CD4-positive, alpha-beta T cell (primary cell): Measurements from ENCODE around the gene GDA. TPM values are rescaled to one million over a fixed set of nuclear protein-coding genes. Genes with fewer than 3 reads are reported as not detected.
A peak's percentile ranks its signal among the peaks of the same experiment; 100 is the strongest.
"Not testable (repeated sequence)": the region's sequence is repeated elsewhere in the genome, so short reads cannot be mapped to it uniquely, and the experiment has no call there.

Source experiments
- ATAC-seq: fragments of 200-7000 bp; cut with Tn5 transposase; one replicate; pipeline ENCODE4 v1.10.0; 2022; ENCODE audit warnings: mild to moderate bottlenecking; ENCODE audit not compliant: poor library complexity
- CTCF ChIA-PET: fragments of 350-600 bp; sonication (Branson Sonifier 250); formaldehyde crosslinking; loops from one replicate; lab custom pipeline; 2021; ENCODE audit warnings: antibody characterized with exemption, inconsistent platforms; lab: Charles Lee
- POLR2A ChIA-PET: fragments of 350-600 bp; sonication (Branson Sonifier 250); formaldehyde crosslinking; loops from one replicate; lab custom pipeline; 2021; ENCODE audit warnings: antibody characterized with exemption, inconsistent platforms; lab: Charles Lee
- DNase-seq, 14 experiments: peaks; one replicate each; pipeline ENCODE4 v3.0.0-alpha.2; 2013 to 2020; ENCODE audit warnings: mixed read lengths in 2 of 14
- H3K27ac ChIP-seq, 2 donors: one replicate each; pipeline versions ENCODE4 v1.5.1 to v1.7.0; 2013; ENCODE audit warnings: low read length in 2 of 2, low read depth in 1 of 2, mild to moderate bottlenecking in 1 of 2
- H3K27me3 ChIP-seq, 2 experiments: 1 replicate in 1 of 2; 2 replicates in 1 of 2; pipeline versions ENCODE4 v1.6.1 to v1.7.0; 2013; ENCODE audit warnings: low read length in 2 of 2, control low read depth in 1 of 2, mild to moderate bottlenecking in 1 of 2, moderate library complexity in 1 of 2; ENCODE audit not compliant: insufficient read depth in 2 of 2, control insufficient read depth in 1 of 2
- H3K36me3 ChIP-seq: one replicate; pipeline ENCODE4 v1.6.1; 2013; ENCODE audit warnings: low read length, control low read depth; ENCODE audit not compliant: insufficient read depth
- H3K4me1 ChIP-seq: one replicate; pipeline ENCODE4 v1.6.1; 2013; ENCODE audit warnings: low read length, control low read depth; ENCODE audit not compliant: insufficient read depth
- H3K4me3 ChIP-seq: one replicate; pipeline ENCODE4 v1.5.1; 2013; ENCODE audit warnings: mild to moderate bottlenecking, low read length, moderate library complexity
- H3K9me3 ChIP-seq, 2 experiments: 1 replicate in 1 of 2; 2 replicates in 1 of 2; pipeline versions ENCODE4 v1.6.1 to v1.7.0; 2013; ENCODE audit warnings: low read length in 2 of 2, mild to moderate bottlenecking in 2 of 2, control low read depth in 1 of 2, moderate library complexity in 1 of 2; ENCODE audit not compliant: control insufficient read depth in 1 of 2, insufficient read depth in 1 of 2
- H3K27ac Mint-ChIP-seq: one replicate; pipeline ENCODE4 v1.8.0; 2020; ENCODE audit warnings: mixed read lengths
- H3K27me3 Mint-ChIP-seq: one replicate; pipeline ENCODE4 v1.8.0; 2021; ENCODE audit warnings: mixed read lengths
- H3K36me3 Mint-ChIP-seq: one replicate; pipeline ENCODE4 v1.8.0; 2021; ENCODE audit warnings: low read depth, mixed read lengths
- H3K4me1 Mint-ChIP-seq: one replicate; pipeline ENCODE4 v1.8.0; 2021; ENCODE audit warnings: low read depth, mixed read lengths
- H3K4me3 Mint-ChIP-seq: one replicate; pipeline ENCODE4 v1.8.0; 2020; ENCODE audit warnings: mild to moderate bottlenecking, mixed read lengths
- H3K9me3 Mint-ChIP-seq: one replicate; pipeline ENCODE4 v1.8.0; 2020; ENCODE audit warnings: mixed read lengths
- CTCF ChIP-seq: fragments of 200-600 bp; IDR thresholded peaks from one replicate; pipeline ENCODE4 v1.8.0; 2022; ENCODE audit warnings: antibody characterized with exemption, mild to moderate bottlenecking
- intact Hi-C, 2 experiments: fragments of 100-400 bp; cut with DNase I in 1 of 2; cut with micrococcal nuclease in 1 of 2; formaldehyde crosslinking; loops; one replicate each; pipeline versions ENCODE4 v1.15.1 to v1.9.0; 2023 to 2025; cut with DNase I, micrococcal nuclease
- total RNA-seq, 174 experiments: library from RNA in 2 of 174; stranded (reverse) in 2 of 174; gene quantifications; one replicate each; pipeline ENCODE4 v1.2.3 and lab custom pipeline; 2021 to 2026

GDA gene
- total RNA-seq, 2 experiments from 2014 or later, result not detected

- no peak for ATAC-seq
Observed at GRCh38 chr9:72290311-72290710, 141.1 kb downstream of the GDA start.

DNA sequence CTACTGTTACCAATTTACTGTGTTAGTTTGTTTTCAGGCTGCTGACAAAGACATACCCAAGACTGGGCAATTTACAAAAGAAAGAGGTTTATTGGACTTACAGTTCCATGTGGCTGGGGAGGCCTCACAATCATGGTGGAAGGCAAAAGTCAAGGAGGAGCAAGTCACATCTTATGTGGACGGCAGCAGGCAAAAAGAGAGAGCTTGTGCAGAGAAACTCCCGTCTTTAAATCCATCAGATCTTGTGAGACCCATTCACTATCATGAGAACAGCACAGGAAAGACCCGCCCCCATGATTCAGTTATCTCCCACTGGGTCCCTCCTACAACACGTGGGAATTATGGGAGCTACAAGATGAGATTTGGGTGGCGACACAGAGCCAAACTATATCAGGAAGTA lies 142.3 kb downstream of the GDA start:
- H3K36me3 Mint-ChIP-seq, H3K27ac ChIP-seq, H3K36me3 ChIP-seq, H3K9me3 ChIP-seq, H3K4me3 Mint-ChIP-seq, POLR2A ChIA-PET, intact Hi-C loops, H3K27ac Mint-ChIP-seq, H3K9me3 Mint-ChIP-seq, H3K4me1 ChIP-seq, H3K4me1 Mint-ChIP-seq, H3K27me3 ChIP-seq, H3K4me3 ChIP-seq, ATAC-seq, DNase-seq: not testable (repeated sequence)
- CTCF ChIA-PET, result interaction anchor here (0.8 to 2.0 kb wide), 3 partner anchors 10 to 302 kb away, joined by 3 to 7 read pairs (median 5); no protein-coding TSS in a partner anchor
- H3K27me3 Mint-ChIP-seq, result peaks cover 10% of the 10 kb centered on the region

More at GRCh38 chr9:72290311-72290710, 141.1 kb downstream of the GDA start:
- Mint-ChIP-seq H3K4me1 (no peaks in the 10 kb centered on the region), H3K4me3 (no peak overlapping the region), H3K36me3 (no peaks in the 10 kb centered on the region), H3K9me3 (no peaks in the 10 kb centered on the region), H3K27ac (no peak overlapping the region), H3K27me3 (peaks cover 10% of the 10 kb centered on the region)
- H3K27ac ChIP-seq, result no peak overlapping the region
- H3K4me3 ChIP-seq, result no peak overlapping the region
- TF ChIP-seq CTCF, result no peak
- no peaks in the 10 kb centered on the region for H3K4me1 ChIP-seq
- no peak for DNase-seq
- POLR2A ChIA-PET, result no interaction called here
- intact Hi-C loops, result no loop called here
- H3K9me3 ChIP-seq, result no peaks in the 10 kb centered on the region
- H3K36me3 ChIP-seq, result no peaks in the 10 kb centered on the region
- CTCF ChIA-PET, result no interaction called here
- H3K27me3 ChIP-seq, result no peaks in the 10 kb centered on the region

- DNase-seq (peak in 3 of 14 experiments; percentile 43 to 55 (median 51)), ATAC-seq (no peak)
- H3K9me3 Mint-ChIP-seq, result no peaks in the 10 kb centered on the region
- H3K4me3 ChIP-seq, result no peak overlapping the region
- peak; percentile 68 for TF ChIP-seq CTCF
- H3K27ac Mint-ChIP-seq, result no peak overlapping the region
- H3K36me3 Mint-ChIP-seq, result no peaks in the 10 kb centered on the region
- intact Hi-C loops, result loop anchor here in 1 of 2 experiments (1.0 kb wide), 1 partner anchor 300 kb away; no protein-coding TSS in a partner anchor
- ChIA-PET POLR2A (no interaction called here), CTCF (interaction anchor here (0.8 to 2.0 kb wide), 3 partner anchors 11 to 301 kb away, joined by 3 to 7 read pairs (median 5); no protein-coding TSS in a partner anchor)
- H3K27me3 Mint-ChIP-seq, result peaks cover 10% of the 10 kb centered on the region
- no peaks in the 10 kb centered on the region for H3K4me1 ChIP-seq
- no peak overlapping the region for H3K4me3 Mint-ChIP-seq
- H3K9me3 ChIP-seq, result no peaks in the 10 kb centered on the region
- no peaks in the 10 kb centered on the region for H3K36me3 ChIP-seq
- no peaks in the 10 kb centered on the region for H3K4me1 Mint-ChIP-seq
- H3K27me3 ChIP-seq, result no peaks in the 10 kb centered on the region
- H3K27ac ChIP-seq, result no peak overlapping the region
Observed at GRCh38 chr9:72292256-72292682, 143.0 kb downstream of the GDA start.
